Caco-2 (cell line): Measurements from ENCODE around the gene RPS6KA2. TPM values are rescaled to one million over a fixed set of nuclear protein-coding genes. Genes with fewer than 3 reads are reported as not detected.

Experiments
- BruUV-seq: library from RNA; stranded (reverse); fragments of 400-500 nt; replicated peaks from 2 replicates; lab custom pipeline; 2021; lab: Mats Ljungman, UMichigan
- CTCF ChIA-PET: fragments of 300-600 bp; sonication (Branson Sonifier 250); formaldehyde crosslinking; loops from one replicate; lab custom pipeline; 2022; ENCODE audit warnings: antibody characterized with exemption; lab: Charles Lee
- POLR2A ChIA-PET: fragments of 300-600 bp; sonication (Branson Sonifier 250); formaldehyde crosslinking; loops from one replicate; lab custom pipeline; 2022; ENCODE audit warnings: antibody characterized with exemption; lab: Charles Lee
- DNase-seq, 2 experiments: peaks; one replicate each; pipeline versions ENCODE4 v3.0.0 to v3.0.0-alpha.2; 2020 to 2022
- H3K27me3 ChIP-seq: replicated peaks from 2 replicates; pipeline ENCODE4 v1.6.0; 2011; ENCODE audit warnings: low read length; ENCODE audit not compliant: control insufficient read depth, insufficient read depth
- H3K36me3 ChIP-seq: 2 replicates; pipeline ENCODE4 v1.5.1; 2011; ENCODE audit warnings: low read length; ENCODE audit not compliant: control insufficient read depth, insufficient read depth
- H3K4me1 ChIP-seq: fragments of 250-450 bp; sonication (Bioruptor Pico); 2 replicates; pipeline ENCODE4 v1.5.1; 2020; ENCODE audit warnings: mild to moderate bottlenecking
- H3K4me3 ChIP-seq: 2 replicates; pipeline ENCODE4 v1.5.1; 2011; ENCODE audit warnings: low read depth, mild to moderate bottlenecking, control low read depth, low read length
- H3K9me3 ChIP-seq: fragments of 250-450 bp; sonication (Bioruptor Pico); 2 replicates; pipeline ENCODE4 v1.5.1; 2020; ENCODE audit warnings: mild to moderate bottlenecking, moderate library complexity
- H3K27ac Mint-ChIP-seq: one replicate; pipeline ENCODE4 v1.8.0; 2022; ENCODE audit warnings: mixed read lengths; ENCODE audit not compliant: unreplicated experiment
- H3K27me3 Mint-ChIP-seq: one replicate; pipeline ENCODE4 v1.8.0; 2022; ENCODE audit warnings: mixed read lengths; ENCODE audit not compliant: insufficient read depth, unreplicated experiment
- H3K36me3 Mint-ChIP-seq: one replicate; pipeline ENCODE4 v1.8.0; 2022; ENCODE audit warnings: mild to moderate bottlenecking, mixed read lengths; ENCODE audit not compliant: insufficient read depth, unreplicated experiment
- H3K4me1 Mint-ChIP-seq: one replicate; pipeline ENCODE4 v1.8.0; 2022; ENCODE audit warnings: low read depth, mixed read lengths; ENCODE audit not compliant: unreplicated experiment
- H3K4me3 Mint-ChIP-seq: one replicate; pipeline ENCODE4 v1.8.0; 2022; ENCODE audit warnings: mild to moderate bottlenecking, moderate library complexity, mixed read lengths; ENCODE audit not compliant: unreplicated experiment
- H3K9me3 Mint-ChIP-seq: one replicate; pipeline ENCODE4 v1.8.0; 2022; ENCODE audit warnings: mixed read lengths; ENCODE audit not compliant: unreplicated experiment
- CTCF ChIP-seq, 2 experiments: fragments of 200-600 bp in 1 of 2; IDR thresholded peaks; 1 replicate in 1 of 2; 2 replicates in 1 of 2; pipeline versions ENCODE4 v1.5.1 to v1.8.0; 2011 to 2022; ENCODE audit warnings: antibody characterized with exemption in 1 of 2, control low read depth in 1 of 2, inconsistent platforms in 1 of 2, low read depth in 1 of 2, low read length in 1 of 2, mild to moderate bottlenecking in 1 of 2, moderate library complexity in 1 of 2; ENCODE audit not compliant: insufficient read depth in 1 of 2, severe bottlenecking in 1 of 2, unreplicated experiment in 1 of 2
- intact Hi-C: fragments of 100-400 bp; cut with micrococcal nuclease; formaldehyde crosslinking; loops from one replicate; pipeline ENCODE4 v1.10.0; 2022; ENCODE audit not compliant: unreplicated experiment
- total RNA-seq: library from RNA; stranded (reverse); gene quantifications from 2 replicates; pipeline ENCODE4 v1.2.3, GENCODE V29; 2022

The RPS6KA2 gene
- total RNA-seq, 1 experiment from 2014 or later = 5.6 TPM

GRCh38 chr6:166663568-166663967 is 36.5 kb upstream of the RPS6KA2 start:
- Mint-ChIP-seq H3K9me3 (no peaks in the 10 kb centered on the region), H3K27ac (no peak overlapping the region), H3K4me3 (no peak overlapping the region), H3K27me3 (peaks cover 16% of the 10 kb centered on the region), H3K4me1 (no peaks in the 10 kb centered on the region), H3K36me3 (no peaks in the 10 kb centered on the region)
- ChIA-PET POLR2A (no interaction called here), CTCF (no interaction called here)
- H3K36me3 ChIP-seq = no peaks in the 10 kb centered on the region
- no peaks in the 10 kb centered on the region for H3K9me3 ChIP-seq
- H3K4me3 ChIP-seq = no peak overlapping the region
- BruUV-seq = no TSS peak
- no peak for DNase-seq
- no peaks in the 10 kb centered on the region; the same call in none of the 2 replicates for H3K27me3 ChIP-seq
- no peak for TF ChIP-seq CTCF (IDR thresholded peaks at IDR 0.05; ENCODE audit: insufficient read depth in 1 of 2, low read depth in 1 of 2, low read length in 1 of 2, severe bottlenecking in 1 of 2, unreplicated experiment in 1 of 2)
- no peaks in the 10 kb centered on the region for H3K4me1 ChIP-seq
- intact Hi-C loops = no loop called here

- H3K4me3 ChIP-seq = no peak overlapping the region
- H3K4me1 ChIP-seq = no peaks in the 10 kb centered on the region
- CTCF ChIA-PET = no interaction called here
- no peak for TF ChIP-seq CTCF (IDR thresholded peaks at IDR 0.05; ENCODE audit: insufficient read depth in 1 of 2, low read depth in 1 of 2, low read length in 1 of 2, severe bottlenecking in 1 of 2, unreplicated experiment in 1 of 2)
- Mint-ChIP-seq H3K9me3 (no peaks in the 10 kb centered on the region), H3K36me3 (no peaks in the 10 kb centered on the region), H3K4me1 (no peaks in the 10 kb centered on the region), H3K4me3 (no peak overlapping the region), H3K27me3 (peaks cover 13% of the 10 kb centered on the region), H3K27ac (no peak overlapping the region)
- intact Hi-C loops = no loop called here
- no peak for DNase-seq
- POLR2A ChIA-PET = no interaction called here
- no peaks in the 10 kb centered on the region for H3K36me3 ChIP-seq
- H3K27me3 ChIP-seq = no peaks in the 10 kb centered on the region; the same call in none of the 2 replicates
- no TSS peak for BruUV-seq
- H3K9me3 ChIP-seq = no peaks in the 10 kb centered on the region
Measured at GRCh38 chr6:166662690-166663089, 35.6 kb upstream of the RPS6KA2 start.

- peaks cover 9% of the 10 kb centered on the region for H3K27me3 Mint-ChIP-seq
- no peak overlapping the region for H3K27ac Mint-ChIP-seq
- H3K36me3 Mint-ChIP-seq = no peaks in the 10 kb centered on the region
- Histone ChIP-seq H3K36me3 (no peaks in the 10 kb centered on the region), H3K9me3 (no peaks in the 10 kb centered on the region), H3K4me1 (no peaks in the 10 kb centered on the region), H3K4me3 (no peak overlapping the region), H3K27me3 (no peaks in the 10 kb centered on the region; the same call in none of the 2 replicates)
- DNase-seq = no peak
- BruUV-seq = no TSS peak
- no peaks in the 10 kb centered on the region for H3K4me1 Mint-ChIP-seq
- no peak for TF ChIP-seq CTCF (IDR thresholded peaks at IDR 0.05; ENCODE audit: insufficient read depth in 1 of 2, low read depth in 1 of 2, low read length in 1 of 2, severe bottlenecking in 1 of 2, unreplicated experiment in 1 of 2)
- CTCF ChIA-PET = no interaction called here
- intact Hi-C loops = no loop called here
- H3K4me3 Mint-ChIP-seq = no peak overlapping the region
- POLR2A ChIA-PET = no interaction called here
- no peaks in the 10 kb centered on the region for H3K9me3 Mint-ChIP-seq
Measured at GRCh38 chr6:166661327-166662085, 34.5 kb upstream of the RPS6KA2 start.
